Activated T-cell treated with anti-CD3 and anti-CD28 coated beads, Interleukin-2, amount 50 U/mL, for 4 hours (primary cell): Measurements from ENCODE around the gene VWA2. TPM values are rescaled to one million over a fixed set of nuclear protein-coding genes. Genes with fewer than 3 reads are reported as not detected.
A peak's percentile ranks its signal among the peaks of the same experiment; 100 is the strongest.

Source experiments
- ATAC-seq, 2 donors: fragments of 200-7000 bp; cut with Tn5 transposase; one replicate each; pipeline ENCODE4 v1.10.0; 2021
- DNase-seq: peaks from one replicate; pipeline ENCODE4 v3.0.0-alpha.2; 2020
- H3K27me3 Mint-ChIP-seq: one replicate; pipeline ENCODE4 v1.8.0; 2021; ENCODE audit warnings: low read depth, mixed read lengths
- H3K36me3 Mint-ChIP-seq: one replicate; pipeline ENCODE4 v1.8.0; 2022; ENCODE audit warnings: mixed read lengths; ENCODE audit not compliant: insufficient read depth
- H3K4me1 Mint-ChIP-seq: one replicate; pipeline ENCODE4 v1.8.0; 2021; ENCODE audit warnings: low read depth, mixed read lengths
- H3K4me3 Mint-ChIP-seq: one replicate; pipeline ENCODE4 v1.8.0; 2021; ENCODE audit warnings: mild to moderate bottlenecking, moderate library complexity, mixed read lengths
- H3K9me3 Mint-ChIP-seq: one replicate; pipeline ENCODE4 v1.8.0; 2021; ENCODE audit warnings: mixed read lengths
- total RNA-seq, 3 donors: library from RNA; stranded (reverse); gene quantifications; one replicate each; pipeline ENCODE4 v1.2.1, GENCODE V29; 2021

VWA2 gene
- total RNA-seq, 3 donors from 2014 or later, result not detected

DNA sequence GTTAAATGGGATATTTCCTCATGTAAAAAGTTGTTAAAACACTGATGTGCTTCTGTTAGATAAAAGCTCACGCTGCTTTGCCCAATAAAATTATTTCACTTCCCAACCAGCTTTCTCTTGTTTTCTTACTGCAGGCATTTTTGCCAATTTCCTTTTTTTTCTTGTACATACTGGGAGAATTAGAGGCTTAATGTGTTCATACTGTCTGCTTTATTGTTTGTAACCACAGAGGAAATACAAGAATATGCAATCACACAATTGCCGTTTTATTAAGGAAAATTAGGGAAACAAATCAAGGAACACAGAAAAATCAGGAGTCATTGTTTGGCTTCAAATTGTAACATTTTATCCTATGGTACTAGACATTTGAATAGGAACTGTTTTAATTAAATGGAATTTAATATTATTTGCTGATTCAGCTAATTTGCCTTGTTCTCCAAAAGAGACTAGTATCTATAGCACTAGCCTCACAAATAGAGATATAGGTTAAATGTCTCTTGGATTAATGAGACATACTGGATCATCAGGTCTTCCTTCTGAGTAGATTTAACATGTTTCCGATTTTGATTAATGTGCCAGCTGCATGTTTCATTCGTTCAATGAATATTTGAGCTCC lies 6.4 kb upstream of the VWA2 start:
- ATAC-seq, result no peak
- H3K4me1 Mint-ChIP-seq, result no peaks in the 10 kb centered on the region
- H3K4me3 Mint-ChIP-seq, result no peak overlapping the region
- H3K36me3 Mint-ChIP-seq, result no peaks in the 10 kb centered on the region
- peaks cover 33% of the 10 kb centered on the region for H3K27me3 Mint-ChIP-seq
- no peak for DNase-seq
- no peaks in the 10 kb centered on the region for H3K9me3 Mint-ChIP-seq

DNA sequence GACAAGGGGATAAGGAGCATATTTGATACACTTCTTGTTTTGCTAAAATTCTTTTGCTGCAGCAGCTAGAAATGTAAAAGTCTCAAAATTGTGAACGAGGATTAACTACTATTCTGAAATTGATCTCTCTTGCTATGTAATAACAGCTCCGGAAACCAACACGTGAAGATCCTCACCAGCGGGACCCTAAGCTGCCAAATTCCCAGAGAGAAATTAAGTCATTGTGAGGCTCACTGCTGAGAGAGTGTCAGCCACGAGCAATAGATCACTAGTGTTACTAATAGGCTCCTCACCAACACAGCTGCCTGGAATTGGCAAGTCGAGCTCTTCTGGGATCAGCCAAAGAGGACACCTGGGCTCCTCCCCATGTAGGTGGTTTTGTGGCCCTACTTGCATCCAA lies 5.6 kb upstream of the VWA2 start:
- Mint-ChIP-seq H3K36me3 (no peaks in the 10 kb centered on the region), H3K4me3 (no peak overlapping the region), H3K27me3 (peaks cover 41% of the 10 kb centered on the region), H3K4me1 (no peaks in the 10 kb centered on the region), H3K9me3 (no peaks in the 10 kb centered on the region)
- DNase-seq (no peak), ATAC-seq (no peak)

DNA sequence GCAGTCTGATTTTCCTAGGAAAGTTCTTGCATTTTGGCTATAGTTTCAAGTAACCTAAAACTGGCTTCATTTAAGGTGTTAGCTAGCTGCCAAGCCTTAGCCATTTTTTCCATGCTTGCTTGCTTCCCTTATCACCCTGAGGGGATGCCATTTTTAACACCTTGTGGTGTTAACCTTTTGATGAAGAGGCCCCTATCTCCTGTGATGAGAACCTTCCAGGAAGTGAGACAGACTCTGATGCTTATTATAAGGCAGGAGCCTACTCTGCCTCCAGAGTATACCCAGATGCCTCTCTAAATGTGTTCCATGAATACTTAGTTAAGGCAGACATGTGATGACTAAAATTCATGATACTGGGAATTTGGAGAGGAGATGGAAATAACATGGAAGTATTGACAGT lies 4.9 kb upstream of the VWA2 start:
- Mint-ChIP-seq H3K9me3 (no peaks in the 10 kb centered on the region), H3K4me3 (no peak overlapping the region), H3K4me1 (peaks cover 3% of the 10 kb centered on the region), H3K27me3 (peaks cover 48% of the 10 kb centered on the region), H3K36me3 (no peaks in the 10 kb centered on the region)
- ATAC-seq, result peak in 1 of 2 donors; percentile 25
- DNase-seq, result no peak

DNA sequence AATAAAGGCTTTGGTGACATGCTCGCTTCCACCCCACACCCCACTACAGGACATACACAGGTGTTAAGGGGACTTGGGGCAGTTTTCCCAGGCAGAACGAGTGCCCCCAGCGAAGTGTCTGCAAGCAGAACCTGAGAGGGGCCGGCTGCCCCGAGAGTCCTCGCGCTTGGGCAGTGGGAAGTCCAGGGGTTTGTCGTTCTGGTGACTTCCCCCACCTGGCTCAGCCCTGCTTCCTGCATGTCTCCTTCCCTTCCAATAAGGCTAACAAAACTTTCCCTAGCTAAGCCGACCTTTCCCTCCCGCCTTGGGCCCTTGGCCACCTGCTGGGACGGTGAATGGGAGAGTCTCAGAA lies 916 bp downstream of the VWA2 start:
- Mint-ChIP-seq H3K4me1 (peaks cover 3% of the 10 kb centered on the region), H3K36me3 (no peaks in the 10 kb centered on the region), H3K4me3 (no peak overlapping the region), H3K27me3 (peaks cover 76% of the 10 kb centered on the region), H3K9me3 (no peaks in the 10 kb centered on the region)
- DNase-seq, result no peak
- ATAC-seq, result no peak

DNA sequence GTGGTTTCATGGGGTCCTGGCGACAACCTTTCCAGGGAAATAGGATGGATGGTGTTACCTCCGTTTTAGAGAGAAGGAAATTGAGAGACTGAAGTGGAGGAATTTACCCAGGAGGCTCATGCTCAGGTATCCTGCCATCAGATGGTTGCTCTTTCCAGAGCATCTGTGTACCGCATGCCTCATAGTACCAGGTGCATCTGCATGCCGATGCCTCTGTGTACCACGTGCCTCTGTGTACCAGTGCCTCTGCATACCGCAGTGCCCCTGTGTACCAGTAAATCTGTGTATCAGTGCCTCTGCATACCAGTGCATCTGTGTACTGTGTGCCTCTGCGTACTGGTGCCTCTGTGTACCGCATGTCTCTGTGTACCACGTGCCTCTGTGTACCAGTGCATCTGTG lies 3.2 kb downstream of the VWA2 start:
- peaks cover 3% of the 10 kb centered on the region for H3K4me1 Mint-ChIP-seq
- H3K36me3 Mint-ChIP-seq, result no peaks in the 10 kb centered on the region
- no peak overlapping the region for H3K4me3 Mint-ChIP-seq
- H3K9me3 Mint-ChIP-seq, result no peaks in the 10 kb centered on the region
- no peak for ATAC-seq
- DNase-seq, result no peak
- peaks cover 63% of the 10 kb centered on the region for H3K27me3 Mint-ChIP-seq

DNA sequence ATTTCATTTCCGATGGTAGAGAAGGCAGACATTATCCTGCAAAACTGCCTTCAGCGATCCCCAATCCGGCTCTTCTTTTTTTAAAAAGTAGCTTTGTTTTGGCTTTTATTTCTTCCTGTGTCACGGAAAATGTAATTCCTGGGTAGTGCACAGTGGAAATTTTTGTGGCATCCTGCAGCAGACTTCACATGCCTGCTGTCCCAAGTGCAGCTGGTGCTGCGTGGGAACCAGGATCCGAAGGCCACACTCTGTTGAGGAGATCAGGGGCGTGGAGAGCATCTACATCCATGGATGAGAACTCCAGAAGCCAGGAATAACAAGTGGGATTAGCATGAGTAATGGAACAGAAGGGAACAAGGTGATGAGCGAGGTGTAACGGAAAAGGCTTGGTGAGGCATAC lies 4.6 kb downstream of the VWA2 start:
- no peaks in the 10 kb centered on the region for H3K9me3 Mint-ChIP-seq
- H3K36me3 Mint-ChIP-seq, result no peaks in the 10 kb centered on the region
- no peak for ATAC-seq
- DNase-seq, result no peak
- peaks cover 51% of the 10 kb centered on the region for H3K27me3 Mint-ChIP-seq
- H3K4me1 Mint-ChIP-seq, result peaks cover 3% of the 10 kb centered on the region
- H3K4me3 Mint-ChIP-seq, result no peak overlapping the region

DNA sequence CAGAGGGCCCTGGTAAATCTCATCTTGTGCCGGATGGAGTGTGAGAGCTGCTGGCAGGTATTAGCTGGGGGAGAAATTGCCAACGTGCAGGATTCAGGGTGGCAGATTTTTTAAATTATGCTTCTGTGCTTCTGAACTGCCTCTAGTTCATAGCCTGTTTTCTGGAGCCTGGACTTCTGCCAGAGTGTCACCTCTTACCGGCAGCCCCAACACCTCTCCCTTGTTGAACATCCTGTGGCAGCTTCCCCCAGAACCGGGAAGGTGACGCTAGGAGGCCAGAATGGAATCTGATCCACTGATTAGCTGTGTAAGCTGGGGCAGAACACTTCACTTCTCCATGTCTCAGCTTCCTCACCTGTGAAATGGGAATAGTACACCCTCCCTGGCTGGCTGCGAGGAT lies 5.1 kb downstream of the VWA2 start:
- Mint-ChIP-seq H3K27me3 (peaks cover 46% of the 10 kb centered on the region), H3K9me3 (no peaks in the 10 kb centered on the region), H3K36me3 (no peaks in the 10 kb centered on the region), H3K4me3 (no peak overlapping the region), H3K4me1 (no peaks in the 10 kb centered on the region)
- DNase-seq (no peak), ATAC-seq (no peak)

DNA sequence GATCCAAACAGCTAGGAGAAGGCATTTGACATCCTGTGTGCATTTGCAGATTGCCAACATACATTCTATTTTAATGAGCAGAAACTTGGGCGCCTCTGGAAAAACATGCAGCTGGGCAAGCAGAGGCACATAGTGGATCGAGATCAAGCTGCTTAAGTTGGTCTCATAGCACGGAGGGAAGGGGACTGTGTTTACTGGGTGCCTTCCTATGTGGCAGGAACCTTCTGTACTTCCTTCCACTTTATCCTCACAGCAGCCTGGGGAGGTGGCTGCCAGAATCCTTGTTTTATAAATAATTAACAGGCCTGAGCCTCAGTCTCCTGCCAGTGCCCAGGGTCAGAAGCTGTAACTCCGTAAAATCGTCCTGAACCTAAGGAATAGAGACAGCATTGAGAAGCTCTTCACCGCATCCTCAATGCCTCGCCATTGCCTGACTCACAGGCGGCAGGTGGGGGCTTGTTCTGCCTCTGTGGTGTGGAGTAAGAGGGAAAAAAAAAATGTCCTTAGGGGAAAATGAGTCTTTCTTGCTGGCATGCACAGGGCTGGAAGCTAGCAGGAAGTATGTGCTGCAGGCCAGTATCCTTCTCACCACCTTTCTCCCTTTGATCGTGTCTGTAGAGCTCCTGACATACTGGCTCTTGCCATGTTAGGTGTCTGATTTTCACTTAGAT lies 6.2 kb downstream of the VWA2 start:
- ATAC-seq (no peak), DNase-seq (no peak)
- Mint-ChIP-seq H3K9me3 (no peaks in the 10 kb centered on the region), H3K4me3 (no peak overlapping the region), H3K27me3 (peaks cover 45% of the 10 kb centered on the region), H3K36me3 (no peaks in the 10 kb centered on the region), H3K4me1 (no peaks in the 10 kb centered on the region)

DNA sequence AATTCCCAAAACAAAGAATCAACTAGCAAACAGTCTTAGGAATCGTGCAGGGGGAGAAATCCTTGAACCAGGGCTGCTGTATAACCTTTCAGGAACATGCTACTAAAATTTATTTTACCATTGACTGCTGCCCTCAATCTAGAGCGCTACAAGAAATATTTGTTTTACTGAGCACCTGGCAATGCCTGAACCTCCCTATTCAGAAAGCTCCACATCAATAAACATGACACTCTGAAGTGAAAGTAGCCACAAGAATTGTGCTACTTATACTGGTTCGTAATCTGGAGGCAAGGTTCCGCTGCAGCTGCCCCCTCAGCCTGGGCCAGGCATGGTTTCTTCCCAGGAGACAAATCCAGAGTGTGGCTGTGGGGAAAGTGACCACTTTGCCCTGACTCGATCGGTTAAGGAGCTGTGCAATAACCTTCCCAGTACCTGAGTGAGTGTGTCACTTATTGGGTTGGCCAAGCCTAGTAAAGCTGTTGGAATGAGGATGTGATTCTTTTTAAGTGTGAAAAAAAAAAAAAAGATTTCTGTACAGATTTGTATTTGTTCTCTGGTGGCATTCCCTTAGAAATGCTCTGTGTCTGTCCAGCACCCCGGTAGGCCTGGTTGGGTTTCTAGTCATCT lies 7.7 kb downstream of the VWA2 start:
- peaks cover 32% of the 10 kb centered on the region for H3K27me3 Mint-ChIP-seq
- H3K4me3 Mint-ChIP-seq, result no peak overlapping the region
- no peaks in the 10 kb centered on the region for H3K4me1 Mint-ChIP-seq
- no peaks in the 10 kb centered on the region for H3K9me3 Mint-ChIP-seq
- no peak for ATAC-seq
- H3K36me3 Mint-ChIP-seq, result no peaks in the 10 kb centered on the region
- DNase-seq, result no peak

DNA sequence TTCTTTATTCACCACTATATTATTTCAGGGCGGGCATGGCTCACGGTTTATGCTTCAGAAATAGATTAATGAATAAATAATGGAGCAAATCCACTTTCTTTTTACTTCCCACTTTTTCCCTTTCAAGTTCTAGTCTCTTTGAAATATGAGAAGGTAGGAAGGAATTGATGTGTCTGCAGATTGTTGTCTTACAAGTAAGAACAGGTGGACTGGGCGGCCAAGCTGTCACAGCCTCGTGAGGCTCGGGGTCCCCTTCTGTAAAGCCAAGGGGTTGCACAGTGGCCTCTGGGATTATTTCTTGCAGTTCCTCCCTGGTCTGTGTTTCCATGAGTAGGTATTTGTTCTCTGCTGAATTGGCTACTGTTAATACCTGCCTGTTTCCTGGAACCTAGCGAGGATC lies 11.2 kb downstream of the VWA2 start:
- H3K4me3 Mint-ChIP-seq, result no peak overlapping the region
- H3K4me1 Mint-ChIP-seq, result no peaks in the 10 kb centered on the region
- ATAC-seq, result no peak
- H3K9me3 Mint-ChIP-seq, result no peaks in the 10 kb centered on the region
- H3K27me3 Mint-ChIP-seq, result peaks cover 10% of the 10 kb centered on the region
- DNase-seq, result no peak
- no peaks in the 10 kb centered on the region for H3K36me3 Mint-ChIP-seq

DNA sequence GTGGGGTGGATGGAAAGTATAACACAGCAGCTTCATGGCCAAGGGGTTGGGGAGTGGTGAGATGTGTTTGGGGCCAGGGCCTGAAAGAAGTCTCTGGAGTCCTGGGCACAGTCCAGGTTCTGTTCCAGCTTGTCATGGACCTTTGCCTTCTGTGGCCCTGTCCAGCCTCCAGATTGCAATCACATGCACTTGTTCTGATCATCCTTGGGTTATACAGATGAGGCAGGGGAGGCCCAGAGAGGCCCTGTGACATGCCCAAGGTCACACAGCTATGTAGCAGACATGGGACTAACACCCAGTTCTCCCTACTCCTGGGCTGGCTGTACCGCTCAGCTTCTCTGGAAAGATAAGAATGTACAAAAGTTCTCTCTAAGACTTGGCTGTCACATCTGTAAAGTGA lies 11.7 kb downstream of the VWA2 start:
- H3K4me3 Mint-ChIP-seq, result no peak overlapping the region
- H3K9me3 Mint-ChIP-seq, result no peaks in the 10 kb centered on the region
- peaks cover 10% of the 10 kb centered on the region for H3K27me3 Mint-ChIP-seq
- DNase-seq (no peak), ATAC-seq (no peak)
- H3K36me3 Mint-ChIP-seq, result no peaks in the 10 kb centered on the region
- no peaks in the 10 kb centered on the region for H3K4me1 Mint-ChIP-seq

DNA sequence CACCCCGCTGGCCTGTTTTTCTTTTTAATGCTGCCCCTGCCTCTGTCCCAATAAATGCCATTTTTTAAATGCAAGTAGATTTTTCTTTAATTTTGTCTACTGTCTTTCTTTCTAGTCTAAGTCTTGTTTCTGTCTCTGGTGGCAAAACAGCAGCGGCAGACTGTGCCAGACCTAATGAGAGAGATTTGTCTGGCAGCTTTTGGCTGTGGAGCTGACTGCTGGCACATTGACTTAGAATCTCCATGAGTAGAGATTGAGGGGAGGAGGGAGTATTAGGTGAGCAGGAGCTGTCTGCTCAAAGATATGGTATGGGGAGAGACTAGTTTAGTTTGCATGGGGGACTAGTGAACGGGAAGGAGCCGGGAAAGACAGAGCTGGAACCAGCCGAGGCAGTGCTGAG lies 13.0 kb downstream of the VWA2 start:
- Mint-ChIP-seq H3K36me3 (no peaks in the 10 kb centered on the region), H3K4me3 (no peak overlapping the region), H3K27me3 (peaks cover 7% of the 10 kb centered on the region), H3K9me3 (no peaks in the 10 kb centered on the region), H3K4me1 (no peaks in the 10 kb centered on the region)
- DNase-seq, result no peak
- no peak for ATAC-seq

DNA sequence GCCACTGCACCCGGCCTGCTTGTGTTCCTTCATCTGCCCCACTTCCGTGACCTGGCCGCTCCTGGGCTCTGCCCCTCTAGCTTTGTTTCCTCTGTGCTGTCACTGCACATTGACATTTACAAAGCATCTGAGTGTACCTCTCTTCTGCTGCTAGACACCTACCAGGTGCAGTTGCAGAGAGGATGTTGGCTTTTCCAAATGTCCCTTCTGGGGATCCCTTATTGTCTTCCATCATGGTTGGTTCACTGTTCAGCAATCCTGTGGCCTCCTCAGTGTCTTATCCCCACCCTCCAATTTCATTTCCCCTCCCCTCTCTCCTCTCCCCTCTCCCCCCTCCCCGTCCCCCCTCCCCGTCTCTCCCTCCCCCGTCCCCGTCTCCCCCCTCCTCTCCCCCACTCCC lies 13.8 kb downstream of the VWA2 start:
- DNase-seq, result no peak
- Mint-ChIP-seq H3K4me3 (no peak overlapping the region), H3K36me3 (no peaks in the 10 kb centered on the region)

DNA sequence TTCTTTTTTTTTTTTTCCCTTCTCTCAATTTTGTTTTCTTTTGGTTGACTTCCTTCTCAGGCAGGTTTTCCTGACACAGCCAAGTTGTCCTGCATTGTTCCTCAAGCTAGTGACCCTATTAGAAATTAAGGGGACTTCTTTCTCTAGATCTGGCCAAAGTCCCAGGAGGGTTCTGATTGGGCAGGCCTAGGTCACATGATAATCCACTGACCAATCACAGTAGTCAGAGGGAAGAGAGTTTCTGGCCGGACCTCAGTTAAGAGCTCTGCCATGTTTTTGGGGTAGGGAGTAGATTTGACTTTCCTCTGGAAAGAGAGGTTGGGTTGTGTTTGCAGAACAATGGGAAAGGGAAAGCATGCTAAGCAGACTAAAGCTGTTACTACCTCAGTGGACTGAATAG lies 16.2 kb downstream of the VWA2 start:
- DNase-seq (no peak), ATAC-seq (no peak)
- H3K4me3 Mint-ChIP-seq, result no peak overlapping the region
- no peaks in the 10 kb centered on the region for H3K36me3 Mint-ChIP-seq
- peaks cover 1% of the 10 kb centered on the region for H3K4me1 Mint-ChIP-seq
- peaks cover 2% of the 10 kb centered on the region for H3K27me3 Mint-ChIP-seq
- H3K9me3 Mint-ChIP-seq, result no peaks in the 10 kb centered on the region

More for the DNA sequence above, 13.8 kb downstream of the VWA2 start:
- ATAC-seq, result no peak
- peaks cover 5% of the 10 kb centered on the region for H3K27me3 Mint-ChIP-seq
- H3K9me3 Mint-ChIP-seq, result no peaks in the 10 kb centered on the region
- no peaks in the 10 kb centered on the region for H3K4me1 Mint-ChIP-seq

DNA sequence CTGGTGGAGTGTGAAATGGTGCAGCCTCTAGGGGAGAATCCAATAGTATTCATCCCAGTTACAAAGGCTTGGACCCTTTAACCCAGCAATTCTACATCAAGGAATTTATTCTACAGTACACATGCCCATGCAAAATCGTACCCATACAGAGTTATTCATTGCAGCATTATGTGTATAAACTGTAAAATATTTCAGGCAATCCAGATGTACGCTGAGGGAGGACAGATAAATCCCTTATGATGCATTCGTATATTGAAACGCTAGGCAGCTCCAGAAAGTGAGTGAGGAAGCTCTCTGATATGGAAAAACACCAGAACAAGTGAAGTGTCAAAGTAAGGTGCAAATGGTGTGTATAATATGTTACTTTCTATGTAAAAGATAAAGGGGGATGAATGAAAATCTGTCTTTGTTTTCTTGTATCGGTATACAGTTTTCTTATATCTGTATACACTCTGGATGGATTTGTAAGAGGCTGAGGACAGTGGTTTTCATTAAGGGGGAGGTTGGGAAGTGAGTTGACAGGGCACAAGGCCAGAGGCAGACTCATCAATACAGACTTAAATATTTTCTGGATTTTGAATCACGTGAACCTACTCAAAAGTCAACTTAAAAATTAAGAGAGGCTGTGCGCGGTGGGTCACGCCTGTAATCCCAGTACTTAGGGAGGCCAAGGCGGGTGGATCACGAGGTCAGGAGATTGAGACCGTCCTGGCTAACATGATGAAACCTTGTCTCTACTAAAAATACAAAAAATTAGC lies 17.1 kb downstream of the VWA2 start:
- no peaks in the 10 kb centered on the region for H3K36me3 Mint-ChIP-seq
- ATAC-seq (no peak), DNase-seq (no peak)
- peaks cover 1% of the 10 kb centered on the region for H3K4me1 Mint-ChIP-seq
- H3K27me3 Mint-ChIP-seq, result peaks cover 2% of the 10 kb centered on the region
- H3K9me3 Mint-ChIP-seq, result no peaks in the 10 kb centered on the region
- H3K4me3 Mint-ChIP-seq, result no peak overlapping the region
